ENCODE results near the gene SULT1C2. TPM values are rescaled to one million over a fixed set of nuclear protein-coding genes. Genes with fewer than 3 reads are reported as not detected.
"Not testable (repeated sequence)": the region's sequence is repeated elsewhere in the genome, so short reads cannot be mapped to it uniquely, and the experiment has no call there.

The SULT1C2 gene
- polyA plus RNA-seq (ENCODE audit: insufficient read length in 4 of 4): 10 to 100 TPM in 3 of 4 donors, 1 to 10 TPM in 1; 3.2 to 70.7 (median 51.2) TPM

DNA sequence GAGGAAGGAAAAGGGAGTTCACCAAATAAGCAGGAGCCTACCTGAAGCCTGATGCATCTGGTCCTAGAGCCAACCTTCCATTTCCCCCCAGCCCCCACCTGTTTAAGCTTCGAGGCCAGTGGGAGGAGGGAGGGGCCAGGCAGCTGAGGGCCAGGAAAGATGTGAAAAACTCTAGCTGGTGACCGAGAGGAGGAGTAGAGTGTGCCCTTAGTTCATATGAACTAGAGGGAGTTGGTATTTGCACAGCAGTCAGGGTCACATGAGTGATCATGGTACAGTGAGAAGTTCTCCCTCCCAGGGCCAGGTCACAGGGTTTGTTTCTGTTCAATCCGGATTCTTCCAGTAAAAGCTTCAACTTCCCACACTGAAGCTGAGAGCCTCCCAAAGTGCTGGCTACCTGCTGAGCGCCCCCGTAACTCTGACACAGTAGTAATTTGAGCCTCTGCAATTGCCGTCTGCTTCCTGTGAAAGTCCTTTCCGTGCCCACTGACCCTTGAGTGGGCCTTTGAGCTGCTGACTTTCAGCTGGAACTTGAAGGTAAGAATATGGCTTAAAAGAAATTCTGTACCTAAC, at the start of gene SULT1C2:
TSS of gene SULT1C2 (plus strand) at position 362 of the 573 bp plus-strand sequence. CDS start 4,773 bp downstream, outside the sequence.
- peak; percentile 75 to 87 (median 78) for DNase-seq (ENCODE audit: low read depth in 4 of 4, low spot score in 3 of 4)

DNA sequence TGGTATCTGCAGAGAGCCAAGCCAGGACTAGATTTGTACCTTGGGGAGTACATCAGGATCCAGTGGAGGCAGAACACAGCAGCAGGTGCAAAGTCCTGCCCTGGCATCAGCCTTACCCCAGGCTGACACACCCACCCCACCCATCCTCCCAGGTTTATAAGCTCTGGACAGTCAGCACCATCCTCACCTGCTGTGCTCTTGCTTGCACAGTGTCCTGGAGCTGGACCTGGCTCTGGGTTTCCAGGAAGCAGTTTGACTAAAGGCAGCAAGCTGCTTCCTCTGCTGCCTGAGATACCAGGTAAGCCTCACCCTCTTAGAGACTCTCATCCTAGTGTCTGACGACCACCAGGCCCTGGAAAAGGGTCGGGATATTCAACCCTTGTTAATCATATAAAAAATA, 48.9 kb upstream of the SULT1C2 start, which contains the start of gene SULT1C3:
TSS of gene SULT1C3 (plus strand) at position 183 of the 400 bp plus-strand sequence. CDS start 7,227 bp downstream, outside the sequence.
- no peak for DNase-seq (ENCODE audit: low read depth in 4 of 4, low spot score in 3 of 4)

DNA sequence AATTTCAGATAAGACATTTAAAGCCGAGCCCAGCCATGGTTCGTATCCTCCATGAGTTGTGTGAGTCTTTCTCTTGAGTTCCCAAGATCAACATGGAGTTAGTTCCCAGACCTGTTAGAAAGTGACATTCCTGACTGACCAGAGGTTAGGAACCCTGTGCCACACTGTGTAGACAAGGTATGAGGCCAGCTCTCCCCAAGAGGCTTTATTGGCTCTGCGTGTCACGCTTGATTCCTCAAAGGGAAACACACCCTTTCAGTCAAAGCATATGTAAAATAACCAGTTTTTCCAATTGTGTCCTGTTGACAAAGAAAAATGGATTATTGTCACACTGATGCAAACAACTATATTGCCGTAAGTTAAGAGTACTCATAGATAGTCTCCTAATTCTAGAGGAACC, 47.7 kb upstream of the SULT1C2 start:
- DNase-seq (ENCODE audit: low read depth in 4 of 4, low spot score in 3 of 4): no peak

DNA sequence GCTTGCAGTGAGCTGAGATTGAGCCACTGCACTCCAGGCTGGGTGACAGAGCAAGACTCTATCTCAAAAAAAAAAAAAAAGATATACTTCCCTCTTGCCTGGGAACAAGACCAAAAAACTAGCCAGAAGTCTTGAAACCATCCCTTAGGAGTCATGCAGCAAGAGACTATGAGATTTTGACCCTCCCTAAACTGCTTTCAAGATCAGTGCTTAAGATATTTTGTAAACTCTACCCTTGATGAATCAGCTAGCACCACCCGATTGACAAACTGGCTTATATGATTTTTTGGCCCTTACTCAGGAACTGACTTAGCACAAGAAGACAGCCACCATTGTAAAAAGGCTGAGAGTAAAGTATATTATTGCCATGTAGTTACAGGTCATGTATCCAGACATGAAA, 45.1 kb upstream of the SULT1C2 start:
- DNase-seq (ENCODE audit: low read depth in 4 of 4, low spot score in 3 of 4): no peak

DNA sequence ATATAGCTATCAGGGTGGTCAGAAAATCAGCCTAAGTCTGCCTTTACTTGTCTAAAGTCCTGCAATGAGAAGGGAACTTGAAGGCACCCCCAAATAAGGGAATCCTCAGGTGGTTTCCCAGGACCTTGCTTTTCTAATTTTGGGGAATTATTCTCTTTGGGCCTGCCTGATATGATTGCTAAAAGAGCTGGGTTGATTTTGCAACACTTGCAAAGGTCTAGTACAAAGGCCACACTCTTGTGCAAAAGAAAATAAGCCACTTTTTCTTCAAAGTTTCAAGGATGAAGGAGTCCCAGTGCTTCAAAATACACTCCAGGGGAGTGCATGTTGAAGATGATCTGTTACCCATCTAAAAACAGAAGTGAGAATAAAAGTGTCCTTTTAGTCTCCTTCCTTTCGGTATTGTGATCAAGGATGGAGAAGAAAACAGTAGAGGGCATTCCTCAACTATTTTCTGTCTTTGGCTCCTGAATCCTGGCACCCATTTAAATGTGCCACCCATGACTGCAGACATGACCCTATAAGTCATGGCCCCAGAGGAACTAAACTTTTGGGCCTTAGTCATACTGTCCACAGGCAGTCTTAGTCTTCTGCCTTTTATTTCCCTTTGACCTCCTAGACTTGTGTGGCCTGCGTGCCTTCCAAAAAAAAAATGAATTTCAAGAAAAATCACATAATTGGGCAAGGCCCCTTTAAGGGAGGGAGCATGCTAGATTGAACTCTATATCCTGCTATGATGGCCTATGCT, 43.9 kb upstream of the SULT1C2 start:
- no peak for DNase-seq (ENCODE audit: low read depth in 4 of 4, low spot score in 3 of 4)

DNA sequence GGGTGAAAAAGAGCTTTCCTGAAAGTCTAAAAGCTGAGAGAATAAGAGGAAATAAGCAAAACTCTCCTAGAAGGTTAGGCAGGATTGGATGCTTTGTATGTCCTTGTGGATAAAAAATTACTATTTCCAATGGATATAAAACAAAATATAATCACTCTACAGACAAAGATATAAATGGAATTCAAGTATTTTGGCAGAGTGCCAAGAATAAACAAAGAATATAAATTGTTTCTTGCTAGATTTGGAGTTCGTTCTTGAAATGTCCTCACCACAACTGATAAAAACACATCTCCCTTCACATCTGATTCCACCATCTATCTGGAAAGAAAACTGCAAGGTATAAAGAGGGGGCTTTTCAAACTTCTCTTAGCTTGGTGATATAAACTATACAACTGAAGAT, 35.6 kb upstream of the SULT1C2 start:
- no peak for DNase-seq (ENCODE audit: low read depth in 4 of 4, low spot score in 3 of 4)

DNA sequence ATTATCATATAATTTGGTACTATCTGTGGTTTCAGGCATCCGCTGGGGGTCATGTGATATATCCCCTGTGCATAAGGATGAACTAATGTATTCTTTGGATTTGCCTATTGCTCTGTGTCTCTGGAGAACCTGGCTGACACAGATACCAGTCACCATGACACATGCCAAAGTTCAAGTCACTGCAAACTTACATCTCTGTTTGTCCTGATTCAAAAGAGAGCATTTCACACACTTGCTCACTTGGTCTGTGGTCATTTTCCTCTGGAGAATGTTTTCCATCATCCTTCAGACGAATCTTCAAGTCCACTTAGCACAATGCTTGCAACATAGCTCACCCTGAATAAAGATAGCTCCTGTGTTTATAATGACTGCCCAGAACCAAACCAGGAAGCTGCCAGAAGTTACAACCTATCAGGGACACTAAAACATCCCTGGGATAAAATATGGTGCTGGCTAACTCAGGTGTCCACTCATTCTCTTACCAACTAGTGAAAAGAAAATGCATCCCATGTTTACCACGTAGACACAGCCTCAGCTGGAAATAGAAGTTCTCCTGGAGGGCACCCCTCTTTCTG, 30.9 kb upstream of the SULT1C2 start:
- DNase-seq (ENCODE audit: low read depth in 4 of 4, low spot score in 3 of 4): no peak

DNA sequence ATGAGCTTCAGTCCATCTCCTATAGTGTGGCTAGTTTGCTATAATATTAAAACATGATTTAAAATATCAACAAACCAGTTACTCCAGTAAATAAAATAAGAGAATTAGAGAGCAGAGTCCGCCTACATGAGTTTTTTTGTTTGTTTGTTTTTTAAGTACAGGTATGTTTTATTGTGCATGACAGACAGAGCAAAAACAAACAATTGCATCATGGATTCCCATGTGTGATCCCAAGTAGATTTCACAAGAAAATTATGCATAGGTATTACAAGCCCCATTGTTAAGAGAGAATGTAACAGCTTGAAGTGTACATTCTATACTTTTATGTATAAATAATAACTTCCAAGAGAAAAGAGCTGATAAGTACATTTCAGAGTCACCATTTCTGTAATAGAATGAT, 27.9 kb upstream of the SULT1C2 start:
- no peak for DNase-seq (ENCODE audit: low read depth in 4 of 4, low spot score in 3 of 4)

DNA sequence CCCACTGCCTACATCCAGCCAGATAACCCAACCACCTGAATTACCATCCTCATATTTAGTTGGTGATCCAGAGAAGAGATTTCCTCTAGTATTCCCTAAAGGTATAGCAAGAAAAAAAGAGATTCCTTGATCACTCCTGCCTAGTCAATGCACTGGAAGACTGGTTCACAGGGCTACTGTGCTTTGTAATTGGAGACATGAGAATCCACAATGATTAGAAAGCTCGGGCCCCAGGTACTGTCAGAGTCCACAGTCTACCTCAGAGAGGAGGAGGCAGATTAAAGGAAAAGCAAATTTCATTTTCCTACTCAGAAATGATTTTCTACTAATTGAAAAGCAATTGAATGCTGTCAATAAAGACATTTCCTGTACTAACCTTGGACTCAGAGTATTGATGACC, 26.7 kb upstream of the SULT1C2 start:
- no peak for DNase-seq (ENCODE audit: low read depth in 4 of 4, low spot score in 3 of 4)

DNA sequence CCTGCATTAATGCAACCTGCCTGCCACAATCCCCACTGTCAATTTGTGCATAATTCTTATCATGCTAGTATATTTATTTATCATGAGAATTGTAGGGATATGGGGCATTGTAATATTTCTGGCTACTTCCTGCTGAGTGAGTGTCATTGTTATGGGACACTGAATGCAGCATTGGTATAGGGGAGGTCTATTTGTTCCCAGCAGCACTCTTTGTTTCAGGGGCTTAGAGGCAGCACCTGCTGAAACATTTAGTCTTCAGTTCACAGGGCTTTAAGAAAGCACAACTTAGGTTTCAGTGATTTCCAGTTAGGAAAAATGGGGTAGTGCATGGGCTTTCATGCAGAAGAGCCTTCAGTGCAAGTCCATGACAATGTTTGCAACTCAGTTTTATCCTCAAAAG, 25.3 kb upstream of the SULT1C2 start:
- no peak for DNase-seq (ENCODE audit: low read depth in 4 of 4, low spot score in 3 of 4)

DNA sequence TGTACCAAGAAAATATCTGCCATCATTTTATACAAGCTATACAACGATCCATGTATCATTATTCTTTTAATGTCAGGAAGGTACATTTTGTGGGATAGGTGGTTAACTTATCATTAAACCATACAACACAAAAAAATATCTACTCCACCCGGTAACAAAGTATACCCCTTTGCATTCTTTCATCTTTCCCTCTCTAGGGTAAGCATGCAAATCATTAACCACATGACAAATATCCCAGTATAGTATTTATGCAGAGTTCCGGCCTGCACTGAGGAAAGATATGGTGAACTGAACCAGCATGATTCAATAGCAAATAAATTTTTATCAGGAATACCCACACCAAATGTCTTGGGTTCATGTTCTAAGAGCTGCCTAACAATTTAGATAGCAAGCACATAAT, 22.5 kb upstream of the SULT1C2 start:
- no peak for DNase-seq (ENCODE audit: low read depth in 4 of 4, low spot score in 3 of 4)

DNA sequence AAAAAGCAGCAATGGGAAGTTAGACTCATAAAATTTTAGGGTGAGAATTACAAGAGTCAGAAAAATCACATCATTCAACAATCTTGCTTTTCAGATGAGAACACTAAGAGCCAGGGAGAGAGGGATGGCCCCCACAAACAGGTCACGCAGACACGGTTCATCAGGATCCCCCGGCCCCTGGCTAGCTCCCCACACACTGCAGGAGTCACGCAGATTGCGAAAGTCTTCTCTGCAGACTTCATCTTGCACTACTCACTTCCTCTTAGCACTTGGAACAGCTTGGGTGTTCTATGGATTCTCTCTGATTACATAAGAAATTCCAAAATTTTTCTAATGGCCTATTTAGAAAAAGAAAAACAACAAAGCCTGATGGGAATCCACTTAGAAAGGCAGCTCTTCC, 21.6 kb upstream of the SULT1C2 start:
- no peak for DNase-seq (ENCODE audit: low read depth in 4 of 4, low spot score in 3 of 4)

DNA sequence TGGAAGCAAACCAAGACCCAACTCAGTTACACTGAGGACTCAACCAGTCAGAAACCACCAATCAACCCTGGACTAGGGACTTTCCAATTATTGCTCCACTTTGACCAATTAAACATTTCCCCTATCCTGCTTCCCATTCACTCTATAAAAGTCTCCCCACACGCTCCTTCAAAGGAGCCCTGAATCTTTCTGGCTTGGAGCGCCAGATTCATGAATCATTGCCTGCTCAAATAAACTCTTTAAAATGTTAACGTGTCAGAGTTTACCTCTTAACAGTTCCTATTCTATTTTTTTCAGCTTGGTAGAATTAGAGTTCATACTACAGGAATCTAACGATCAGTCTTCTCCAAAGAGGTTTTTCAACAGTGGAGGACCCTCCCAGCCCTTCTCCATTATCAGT, 20.7 kb upstream of the SULT1C2 start:
- DNase-seq (ENCODE audit: low read depth in 4 of 4, low spot score in 3 of 4): no peak

DNA sequence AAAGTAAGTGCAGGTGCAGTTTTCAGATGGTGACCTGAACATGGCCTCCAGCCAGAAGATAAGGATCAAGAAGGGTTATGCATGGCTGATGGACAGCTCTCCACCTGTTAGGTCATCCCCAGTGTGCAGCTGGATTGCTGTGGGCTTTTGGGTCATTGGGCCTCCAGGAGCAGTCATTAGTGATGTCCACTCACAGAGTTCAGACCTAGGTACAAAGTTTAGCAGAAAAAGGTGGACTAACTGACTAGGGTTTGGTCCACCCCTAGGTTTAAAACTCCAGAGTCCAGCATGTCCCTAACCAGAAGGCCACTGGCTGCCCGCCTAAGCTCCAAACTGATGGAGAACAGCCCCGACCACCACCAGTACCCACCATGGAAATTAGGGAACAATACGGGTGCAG, 18.3 kb upstream of the SULT1C2 start:
- no peak for DNase-seq (ENCODE audit: low read depth in 4 of 4, low spot score in 3 of 4)

DNA sequence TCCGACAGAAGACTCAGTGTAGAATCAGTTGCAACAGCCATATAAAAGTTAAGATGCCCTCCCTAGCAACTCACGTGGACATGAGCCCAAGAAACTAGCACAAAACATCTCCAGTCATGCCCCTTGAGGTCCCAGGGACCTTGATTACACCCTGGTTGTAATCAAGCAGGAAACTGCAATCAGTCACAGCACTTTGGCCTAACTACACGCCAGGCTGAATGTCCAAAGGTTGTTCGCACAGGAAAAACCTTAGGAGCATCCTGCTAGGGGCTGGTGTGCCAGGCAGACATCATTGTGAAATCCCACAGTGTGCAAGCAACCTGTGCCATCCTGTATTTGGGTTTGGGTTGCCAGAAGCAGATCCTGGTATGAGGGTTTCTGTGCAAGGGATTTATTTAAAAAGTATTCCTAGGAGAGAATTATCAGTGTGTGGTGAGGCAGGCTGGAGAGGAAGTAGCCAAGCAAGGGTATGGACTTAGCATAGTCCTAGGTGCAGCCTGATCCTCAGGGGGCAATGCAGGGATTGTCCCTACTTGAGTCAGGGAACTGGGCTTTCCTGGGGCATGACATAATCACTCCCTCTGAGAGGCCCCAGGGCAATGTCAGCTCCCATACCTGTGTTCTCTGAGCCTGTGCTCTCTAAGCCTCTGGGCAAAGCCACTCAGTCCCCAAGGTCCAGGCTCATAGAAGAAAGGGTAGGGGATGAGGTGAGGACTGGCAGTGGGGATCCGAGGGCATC, 17.8 kb upstream of the SULT1C2 start:
- DNase-seq (ENCODE audit: low read depth in 4 of 4, low spot score in 3 of 4): no peak

DNA sequence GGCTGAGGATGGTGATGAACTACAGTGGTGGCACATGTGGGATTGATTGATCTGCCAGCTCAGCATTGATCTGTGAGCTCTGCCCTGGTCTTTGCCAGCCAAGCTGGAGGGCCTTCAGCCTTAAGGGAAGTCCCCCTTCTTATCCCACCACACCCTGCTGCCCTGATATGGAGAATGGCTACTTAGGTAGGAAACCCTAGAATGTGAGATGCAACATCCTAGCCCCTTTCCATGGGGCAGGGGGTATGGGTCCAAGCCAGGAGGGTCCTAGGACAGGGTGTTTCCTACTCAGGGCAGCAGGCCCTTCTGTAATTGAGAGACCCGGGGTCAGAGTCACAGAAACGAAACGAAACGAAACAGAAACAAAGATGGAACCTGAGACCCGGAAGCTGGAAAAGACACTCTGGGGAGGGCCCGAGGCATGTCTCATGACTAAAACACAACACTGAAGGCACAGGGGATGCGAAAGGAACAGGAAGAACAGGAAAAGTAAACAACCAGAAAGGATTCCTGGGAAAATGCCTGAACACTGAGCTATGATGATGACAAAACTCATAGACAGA, 16.9 kb upstream of the SULT1C2 start:
- peak in 2 of 4 donors; percentile 53 to 55 for DNase-seq (ENCODE audit: low read depth in 4 of 4, low spot score in 3 of 4)

DNA sequence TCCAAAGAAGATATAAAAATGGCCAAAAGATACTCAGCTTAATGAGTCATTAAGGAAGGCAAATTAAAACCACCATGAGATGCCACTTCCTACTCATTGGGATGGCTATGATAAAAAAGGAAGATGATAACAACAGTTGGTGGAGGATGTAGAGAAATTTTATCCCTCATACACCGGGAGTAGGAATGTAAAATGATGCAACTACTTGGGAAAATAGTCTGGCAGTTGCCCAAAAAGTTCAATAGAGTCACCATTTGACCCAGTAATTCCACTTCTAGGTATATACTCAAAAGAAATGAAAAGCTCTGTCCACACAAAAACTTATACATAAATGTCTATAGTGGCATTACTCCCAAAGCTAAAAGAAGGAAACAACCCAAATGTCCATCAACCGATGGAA, 10.1 kb upstream of the SULT1C2 start:
- no peak for DNase-seq (ENCODE audit: low read depth in 4 of 4, low spot score in 3 of 4)

DNA sequence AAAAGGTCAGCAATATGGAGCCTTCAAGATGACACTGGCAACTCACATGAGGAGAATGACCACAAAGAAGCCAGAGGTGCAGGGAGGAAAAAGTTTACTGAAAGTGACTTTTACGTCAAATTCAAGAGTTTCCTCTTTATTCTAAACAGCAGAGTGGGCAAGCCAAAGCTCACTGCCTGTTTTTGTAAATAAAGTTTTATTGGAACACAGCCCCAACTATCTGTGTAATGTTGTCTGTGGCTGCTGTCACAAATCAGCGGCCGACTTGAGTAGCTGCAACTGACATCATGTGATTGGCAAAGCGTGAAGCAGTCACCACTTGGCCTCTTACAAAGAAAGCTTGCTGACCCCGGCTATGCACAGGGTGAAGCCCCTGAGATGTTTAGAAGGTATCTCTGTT, 9.2 kb upstream of the SULT1C2 start:
- DNase-seq (ENCODE audit: low read depth in 4 of 4, low spot score in 3 of 4): no peak

DNA sequence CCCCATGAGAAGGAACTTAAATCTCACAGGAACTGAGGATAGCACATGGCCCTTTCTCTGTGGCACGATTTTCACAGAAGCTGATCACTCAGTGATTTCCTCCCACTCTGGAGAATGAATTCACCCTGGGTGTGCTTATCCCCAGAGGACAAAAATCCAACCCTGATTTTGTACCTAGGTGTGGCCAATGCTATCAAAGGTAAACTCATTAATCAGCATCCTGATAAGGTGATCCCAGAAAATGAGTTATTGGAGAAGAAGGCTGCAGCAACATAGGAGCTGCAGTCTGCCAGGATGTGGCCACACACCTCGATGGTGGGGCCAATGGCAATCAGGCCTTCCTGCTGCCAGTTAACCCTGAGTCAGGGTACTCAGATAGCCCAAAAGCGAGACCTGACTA, 8.2 kb upstream of the SULT1C2 start:
- DNase-seq (ENCODE audit: low read depth in 4 of 4, low spot score in 3 of 4): no peak

DNA sequence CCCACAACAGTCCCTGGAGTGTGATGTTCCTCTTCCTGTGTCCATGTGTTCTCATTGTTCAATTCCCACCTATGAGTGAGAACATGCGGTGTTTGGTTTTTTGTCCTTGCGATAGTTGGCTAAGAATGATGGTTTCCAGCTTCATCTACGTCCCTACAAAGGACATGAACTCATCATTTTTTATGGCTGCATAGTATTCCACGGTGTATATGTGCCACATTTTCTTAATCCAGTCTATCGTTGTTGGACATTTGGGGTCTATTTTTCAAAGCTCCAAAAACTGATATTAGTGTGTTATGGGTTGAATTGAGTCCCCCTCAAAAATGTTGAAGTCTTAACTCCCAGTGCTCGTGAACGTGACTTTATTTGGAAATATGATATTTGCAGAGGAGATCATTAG, 4.1 kb upstream of the SULT1C2 start:
- DNase-seq (ENCODE audit: low read depth in 4 of 4, low spot score in 3 of 4): not testable (repeated sequence)

DNA sequence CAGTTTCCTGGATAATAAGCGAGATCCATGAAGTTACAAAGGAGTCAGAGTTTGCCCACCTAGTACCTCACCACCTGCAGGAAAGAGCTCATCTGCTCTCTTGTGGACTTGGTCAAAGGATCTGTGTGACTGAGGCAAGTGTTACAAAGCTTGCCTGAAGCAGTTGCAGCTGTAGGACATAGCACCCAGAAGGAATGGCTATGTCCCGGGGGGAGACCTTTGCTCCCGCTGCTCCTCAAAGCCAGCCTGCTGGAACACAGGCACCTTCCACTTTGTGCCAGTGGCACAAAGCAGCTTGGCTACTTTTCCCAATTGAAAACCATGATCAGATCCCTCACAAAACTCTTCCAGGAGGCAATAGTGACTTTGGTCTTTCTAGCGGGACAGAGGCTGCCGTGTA, 3.1 kb upstream of the SULT1C2 start:
- no peak for DNase-seq (ENCODE audit: low read depth in 4 of 4, low spot score in 3 of 4)

Data from left renal pelvis (tissue), 4 donors.